Measurements from ENCODE around the gene AHCTF1. TPM values are rescaled to one million over a fixed set of nuclear protein-coding genes. Genes with fewer than 3 reads are reported as not detected.

The AHCTF1 gene
- total RNA-seq, 4 donors from 2014 or later: 22.5 to 53.4 (median 42.4) TPM

DNA sequence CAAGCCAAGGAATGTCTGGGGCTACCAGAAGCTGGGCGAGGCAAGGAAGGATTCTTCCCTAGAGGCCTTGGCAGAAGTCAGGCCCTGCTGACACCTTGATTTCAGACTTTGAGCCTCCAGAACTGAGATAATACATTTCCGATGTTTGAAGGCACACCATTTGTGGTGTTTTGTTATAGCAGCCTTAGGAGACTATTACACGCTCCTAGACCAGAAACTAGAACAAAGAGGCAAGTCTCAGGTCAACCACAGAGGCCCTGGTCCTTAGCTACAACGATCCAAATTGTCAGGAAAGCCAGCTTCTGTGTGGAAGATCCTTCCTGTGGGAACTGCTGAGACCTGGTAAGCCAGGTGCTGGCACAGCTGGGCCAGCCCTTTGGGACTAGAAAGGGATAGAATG, 19.7 kb upstream of the AHCTF1 start:
- Histone ChIP-seq H3K36me3 (no peaks in the 10 kb centered on the region), H3K27me3 (no peaks in the 10 kb centered on the region), H3K27ac (no peak overlapping the region), H3K9me3 (no peaks in the 10 kb centered on the region), H3K4me3 (no peak overlapping the region), H3K4me1 (peaks cover 0 to 7% of the 10 kb centered on the region in 2 donors)
- intact Hi-C loops (cut with DNase I; ENCODE audit: low total_unique reads): no loop called here
- TF ChIP-seq, protein P1, sequence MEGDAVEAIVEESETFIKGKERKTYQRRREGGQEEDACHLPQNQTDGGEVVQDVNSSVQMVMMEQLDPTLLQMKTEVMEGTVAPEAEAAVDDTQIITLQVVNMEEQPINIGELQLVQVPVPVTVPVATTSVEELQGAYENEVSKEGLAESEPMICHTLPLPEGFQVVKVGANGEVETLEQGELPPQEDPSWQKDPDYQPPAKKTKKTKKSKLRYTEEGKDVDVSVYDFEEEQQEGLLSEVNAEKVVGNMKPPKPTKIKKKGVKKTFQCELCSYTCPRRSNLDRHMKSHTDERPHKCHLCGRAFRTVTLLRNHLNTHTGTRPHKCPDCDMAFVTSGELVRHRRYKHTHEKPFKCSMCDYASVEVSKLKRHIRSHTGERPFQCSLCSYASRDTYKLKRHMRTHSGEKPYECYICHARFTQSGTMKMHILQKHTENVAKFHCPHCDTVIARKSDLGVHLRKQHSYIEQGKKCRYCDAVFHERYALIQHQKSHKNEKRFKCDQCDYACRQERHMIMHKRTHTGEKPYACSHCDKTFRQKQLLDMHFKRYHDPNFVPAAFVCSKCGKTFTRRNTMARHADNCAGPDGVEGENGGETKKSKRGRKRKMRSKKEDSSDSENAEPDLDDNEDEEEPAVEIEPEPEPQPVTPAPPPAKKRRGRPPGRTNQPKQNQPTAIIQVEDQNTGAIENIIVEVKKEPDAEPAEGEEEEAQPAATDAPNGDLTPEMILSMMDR (IDR thresholded peaks at IDR 0.05): no peak
- TF ChIP-seq POLR2A (IDR thresholded peaks at IDR 0.05): no peak
- DNase-seq: no peak

DNA sequence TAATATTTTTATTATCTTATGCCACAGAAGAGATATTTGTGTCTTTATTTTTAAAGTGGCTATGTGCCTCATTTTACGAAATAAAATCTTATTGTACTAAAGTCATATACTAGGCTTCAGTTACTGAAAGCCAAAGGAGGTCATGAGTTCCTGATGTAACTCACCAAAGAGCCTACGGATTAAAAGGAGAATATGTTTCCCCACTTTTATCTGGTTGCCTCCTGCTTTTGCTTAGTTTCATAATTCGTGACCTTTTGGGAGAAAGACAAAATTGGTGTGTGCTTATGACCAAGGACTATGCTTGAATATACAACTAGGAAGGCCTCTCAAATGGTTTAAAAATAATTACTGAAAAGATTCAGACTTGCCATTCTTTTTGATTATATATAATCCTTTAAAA, 18.2 kb upstream of the AHCTF1 start:
- H3K4me1 ChIP-seq: peaks cover 0 to 7% of the 10 kb centered on the region in 2 donors
- no peaks in the 10 kb centered on the region for H3K9me3 ChIP-seq
- intact Hi-C loops (cut with DNase I; ENCODE audit: low total_unique reads): no loop called here

DNA sequence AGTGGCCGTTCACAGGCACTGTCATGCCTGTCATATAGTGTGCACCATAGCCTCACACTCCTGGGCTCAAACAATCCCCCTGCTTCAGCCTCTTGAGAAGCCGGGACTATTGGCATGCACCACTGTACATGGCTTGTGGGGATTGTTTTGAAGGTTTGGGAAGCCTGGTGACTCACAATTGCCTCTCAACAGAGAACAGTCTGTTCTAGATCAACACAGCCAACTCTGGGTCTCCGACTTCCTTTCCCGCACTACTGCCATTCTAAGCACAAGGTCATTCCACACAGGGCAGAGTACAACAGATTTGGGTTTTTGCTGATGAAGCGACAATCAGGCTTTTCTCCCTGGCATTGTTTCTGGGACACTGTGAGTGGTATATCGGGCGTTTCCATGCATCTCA, 15.5 kb upstream of the AHCTF1 start:
- Histone ChIP-seq H3K4me3 (no peak overlapping the region), H3K27me3 (no peaks in the 10 kb centered on the region), H3K4me1 (peaks cover 0 to 7% of the 10 kb centered on the region in 2 donors), H3K9me3 (no peaks in the 10 kb centered on the region), H3K36me3 (no peaks in the 10 kb centered on the region), H3K27ac (peak overlapping the region; percentile 66 to 74)
- DNase-seq: peak; percentile 51 to 82
- intact Hi-C loops (cut with DNase I; ENCODE audit: low total_unique reads): no loop called here
- TF ChIP-seq, protein P1 (IDR thresholded peaks at IDR 0.05): no peak
- TF ChIP-seq POLR2A (IDR thresholded peaks at IDR 0.05): no peak

More for the DNA sequence above, 18.2 kb upstream of the AHCTF1 start:
- Histone ChIP-seq H3K36me3 (no peaks in the 10 kb centered on the region), H3K27me3 (no peaks in the 10 kb centered on the region), H3K4me3 (no peak overlapping the region), H3K27ac (peak overlapping the region in 1 of 2 donors; percentile 15)
- TF ChIP-seq POLR2A (IDR thresholded peaks at IDR 0.05): no peak
- TF ChIP-seq, protein P1 (IDR thresholded peaks at IDR 0.05): no peak
- no peak for DNase-seq

DNA sequence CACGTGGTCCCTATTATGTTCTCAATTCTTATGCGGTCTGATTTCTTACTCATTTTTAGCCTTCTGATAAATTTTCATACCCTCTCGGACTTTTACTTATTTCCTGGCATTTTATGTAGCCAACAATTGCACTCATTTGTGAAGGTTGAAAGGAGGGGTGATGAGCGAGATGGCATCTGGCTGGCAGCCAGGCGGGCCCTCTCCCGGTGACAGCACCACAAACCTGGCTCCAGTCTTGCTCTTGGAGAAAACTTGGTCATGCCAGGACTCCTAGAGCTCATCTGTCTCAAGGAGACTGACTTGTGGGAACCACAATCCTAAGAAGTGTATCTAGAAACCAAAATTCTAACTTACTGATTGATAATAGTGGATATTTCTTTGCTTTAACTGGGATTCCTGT, 14.6 kb upstream of the AHCTF1 start:
- Histone ChIP-seq H3K4me3 (no peak overlapping the region), H3K27ac (peak overlapping the region in 1 of 2 donors; percentile 66), H3K4me1 (peaks cover 0 to 7% of the 10 kb centered on the region in 2 donors), H3K36me3 (no peaks in the 10 kb centered on the region), H3K27me3 (no peaks in the 10 kb centered on the region), H3K9me3 (no peaks in the 10 kb centered on the region)
- no peak for TF ChIP-seq POLR2A (IDR thresholded peaks at IDR 0.05)
- TF ChIP-seq, protein P1 (IDR thresholded peaks at IDR 0.05): no peak
- intact Hi-C loops (cut with DNase I; ENCODE audit: low total_unique reads): no loop called here
- no peak for DNase-seq

DNA sequence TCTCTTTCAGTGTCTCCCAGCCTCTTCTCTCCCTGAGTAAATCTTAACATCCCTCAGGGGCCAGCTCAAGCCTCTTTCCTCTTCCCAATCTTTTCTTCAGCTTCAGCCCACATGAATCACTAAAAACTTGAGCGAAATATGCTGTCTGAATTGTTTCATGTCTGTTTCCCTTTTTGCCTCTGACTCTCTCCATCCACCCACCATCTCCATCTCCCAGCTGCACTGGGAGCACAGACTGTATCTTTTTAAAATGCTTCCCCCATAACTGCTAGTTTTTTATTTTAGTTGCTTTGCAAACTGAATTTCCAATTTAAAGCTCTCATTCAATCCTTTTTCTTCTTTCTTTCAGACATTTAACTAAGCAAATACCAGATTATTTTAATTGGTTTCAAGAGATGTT, 3.0 kb upstream of the AHCTF1 start:
- Histone ChIP-seq H3K4me1 (peaks cover 0 to 11% of the 10 kb centered on the region in 2 donors), H3K27ac (no peak overlapping the region), H3K4me3 (no peak overlapping the region), H3K27me3 (no peaks in the 10 kb centered on the region), H3K9me3 (no peaks in the 10 kb centered on the region), H3K36me3 (no peaks in the 10 kb centered on the region)
- intact Hi-C loops (cut with DNase I; ENCODE audit: low total_unique reads): no loop called here
- no peak for DNase-seq
- no peak for TF ChIP-seq POLR2A (IDR thresholded peaks at IDR 0.05)
- TF ChIP-seq, protein P1 (IDR thresholded peaks at IDR 0.05): no peak

Data from uterus (tissue), 4 donors.